ENCODE results near the gene FGG. TPM values are rescaled to one million over a fixed set of nuclear protein-coding genes. Genes with fewer than 3 reads are reported as not detected.

The FGG gene
- total and polyA plus RNA-seq, 10 of the 15 experiments (the other 5 are each of a cell fraction or from before 2014, with no cell fraction given): 1.8 TPM; not detected in 9

GRCh38 chr4:154588198-154588597, 24.3 kb downstream of the FGG start:
- Histone ChIP-seq H3K9ac (ENCODE audit: control insufficient read depth, insufficient read depth, low read length) (no peak overlapping the region), H4K20me1 (ENCODE audit: control insufficient read depth, insufficient read depth) (no peaks in the 10 kb centered on the region), H3K4me1 (ENCODE audit: control insufficient read depth, insufficient read depth, low read length) (no peaks in the 10 kb centered on the region), H3K27ac (ENCODE audit: control insufficient read depth, insufficient read depth) (no peak overlapping the region), H2AFZ (ENCODE audit: control insufficient read depth, low read depth, low read length) (no peak overlapping the region), H3K79me2 (ENCODE audit: control insufficient read depth, insufficient read depth, low read length) (no peaks in the 10 kb centered on the region), H3K36me3 (ENCODE audit: control insufficient read depth in 2 of 2, insufficient read depth in 2 of 2, low read length in 1 of 2) (no peaks in the 10 kb centered on the region), H3K4me2 (ENCODE audit: control insufficient read depth, insufficient read depth) (no peak overlapping the region), H3K27me3 (replicated peaks in 1 of 2; ENCODE audit: control insufficient read depth in 2 of 2, insufficient read depth in 2 of 2, low read length in 1 of 2) (no peaks in the 10 kb centered on the region; a peak in 1 of 4 replicates), H3K9me3 (replicated peaks; ENCODE audit: control insufficient read depth, insufficient read depth, low read length) (no peaks in the 10 kb centered on the region), H3K4me3 (no peak overlapping the region)
- intact Hi-C loops (cut with micrococcal nuclease; ENCODE audit: unreplicated experiment) (no loop called here), in situ Hi-C loops (cut with MboI) (no loop called here)
- ChIA-PET POLR2A (no interaction called here), SMC1A (ENCODE audit: uncharacterized antibody, unreplicated experiment) (interaction anchor here (0.7 to 1.1 kb wide), 2 partner anchors 31 to 167 kb away, joined by 3 to 4 read pairs; no protein-coding TSS in a partner anchor), RAD21 (ENCODE audit: unreplicated experiment) (interaction anchor here (1.5 kb wide), 1 partner anchor 25 kb away, joined by 4 read pairs; the partner anchor contains the start of gene FGB), CTCF (interaction anchor here (1.1 to 1.6 kb wide), 2 partner anchors 29 to 36 kb away, joined by 4 read pairs; no protein-coding TSS in a partner anchor)
- no TSS peak for BruUV-seq (replicated peaks)
- ATAC-seq: no peak
- TF ChIP-seq CHD2 (IDR thresholded peaks at IDR 0.05; ENCODE audit: borderline replicate concordance, low read depth, low read length) (no peak), MEF2B (IDR thresholded peaks at IDR 0.05; ENCODE audit: partially characterized antibody, poor library complexity, severe bottlenecking) (no peak), IKZF2 (IDR thresholded peaks at IDR 0.05) (no peak), PAX8 (IDR thresholded peaks at IDR 0.05) (no peak), NR2F1 (conservative IDR thresholded peaks at IDR 0.05) (no peak), RELA (IDR thresholded peaks at IDR 0.05; ENCODE audit: borderline replicate concordance, partially characterized antibody) (no peak), TBL1XR1 (IDR thresholded peaks at IDR 0.05; ENCODE audit: low read depth, low read length) (no peak), ASH2L (IDR thresholded peaks at IDR 0.05; ENCODE audit: borderline replicate concordance, low read depth) (no peak), ATF3 (IDR thresholded peaks at IDR 0.05; ENCODE audit: borderline replicate concordance, extremely low read depth, low read depth, low read length) (no peak), CTCF (IDR thresholded peaks at IDR 0.05 in 2 of 3, conservative IDR thresholded peaks at IDR 0.05 in 1 of 3; ENCODE audit: control insufficient read depth in 2 of 3, extremely low read depth in 1 of 3, insufficient read depth in 1 of 3, low read depth in 3 of 3, low read length in 3 of 3) (no peak), KLF5 (IDR thresholded peaks at IDR 0.05; ENCODE audit: partially characterized antibody) (no peak), BCLAF1 (IDR thresholded peaks at IDR 0.05) (no peak), RB1 (IDR thresholded peaks at IDR 0.05; ENCODE audit: borderline replicate concordance) (no peak), SPI1 (IDR thresholded peaks at IDR 0.05; ENCODE audit: borderline replicate concordance, insufficient read depth, low read depth, low read length) (no peak), WRNIP1 (IDR thresholded peaks at IDR 0.05; ENCODE audit: borderline replicate concordance, low read depth, low read length) (no peak), KDM1A (IDR thresholded peaks at IDR 0.05; ENCODE audit: borderline replicate concordance) (no peak), NFIC (IDR thresholded peaks at IDR 0.05; ENCODE audit: low read depth, low read length) (no peak), STAT1 (conservative IDR thresholded peaks at IDR 0.05) (no peak), PAX5 (IDR thresholded peaks at IDR 0.05; ENCODE audit: borderline replicate concordance, low read depth, low read length) (no peak), ZBED1 (IDR thresholded peaks at IDR 0.05; ENCODE audit: borderline replicate concordance) (no peak)
- DNase-seq (ENCODE audit: low read depth, low spot score): no peak
- FAIRE-seq: no peak
- WGBS (ENCODE audit: insufficient coverage, insufficient replicate concordance, low lambda C conversion rate, missing lambda C conversion rate): 0% methylated on average over 2 of the region's 2 CpGs

Data from GM12878 (cell line).